PC-3 (cell line): ENCODE results near the gene SCPEP1.

Experiments used
- EZH2phosphoT487 ChIP-seq: fragments of 300-600 bp; sonication (generic); IDR thresholded peaks from 2 replicates; pipeline ENCODE4 v1.6.1; 2018; ENCODE audit warnings: mild to moderate bottlenecking, antibody characterized with exemption, low read length, borderline replicate concordance
- TF ChIP-seq, protein P1 (sequence below): fragments of 300-600 bp; sonication (generic); conservative IDR thresholded peaks from 2 replicates; pipeline ENCODE4 v1.5.1; 2017; ENCODE audit warnings: antibody characterized with exemption, low read depth, mild to moderate bottlenecking, low read length

DNA sequence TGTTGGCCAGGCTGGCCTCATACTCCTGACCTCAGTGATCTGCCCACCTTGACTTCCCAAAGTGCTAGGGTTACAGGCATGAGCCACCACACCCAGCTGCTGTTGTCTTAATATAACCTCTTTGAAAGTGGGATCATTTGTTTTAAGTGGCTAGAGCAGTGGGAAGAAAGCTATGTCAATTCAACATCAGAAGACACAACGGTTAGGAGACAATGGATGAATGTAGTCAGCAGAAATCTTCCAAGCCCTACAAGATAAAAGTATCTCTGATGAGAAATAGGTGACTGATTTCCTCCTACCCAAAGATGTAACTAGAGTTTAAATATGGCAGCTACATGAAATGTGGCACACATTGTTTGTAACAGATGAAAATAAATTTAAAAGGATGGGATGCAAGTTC lies 44.1 kb upstream of the SCPEP1 start:
- TF ChIP-seq, protein P1, sequence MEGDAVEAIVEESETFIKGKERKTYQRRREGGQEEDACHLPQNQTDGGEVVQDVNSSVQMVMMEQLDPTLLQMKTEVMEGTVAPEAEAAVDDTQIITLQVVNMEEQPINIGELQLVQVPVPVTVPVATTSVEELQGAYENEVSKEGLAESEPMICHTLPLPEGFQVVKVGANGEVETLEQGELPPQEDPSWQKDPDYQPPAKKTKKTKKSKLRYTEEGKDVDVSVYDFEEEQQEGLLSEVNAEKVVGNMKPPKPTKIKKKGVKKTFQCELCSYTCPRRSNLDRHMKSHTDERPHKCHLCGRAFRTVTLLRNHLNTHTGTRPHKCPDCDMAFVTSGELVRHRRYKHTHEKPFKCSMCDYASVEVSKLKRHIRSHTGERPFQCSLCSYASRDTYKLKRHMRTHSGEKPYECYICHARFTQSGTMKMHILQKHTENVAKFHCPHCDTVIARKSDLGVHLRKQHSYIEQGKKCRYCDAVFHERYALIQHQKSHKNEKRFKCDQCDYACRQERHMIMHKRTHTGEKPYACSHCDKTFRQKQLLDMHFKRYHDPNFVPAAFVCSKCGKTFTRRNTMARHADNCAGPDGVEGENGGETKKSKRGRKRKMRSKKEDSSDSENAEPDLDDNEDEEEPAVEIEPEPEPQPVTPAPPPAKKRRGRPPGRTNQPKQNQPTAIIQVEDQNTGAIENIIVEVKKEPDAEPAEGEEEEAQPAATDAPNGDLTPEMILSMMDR: no peak
- TF ChIP-seq EZH2phosphoT487: no peak
